Memory B cell (primary cell): ENCODE results near the gene FOXK1.
A peak's percentile ranks its signal among the peaks of the same experiment; 100 is the strongest.
"Not testable (repeated sequence)": the region's sequence is repeated elsewhere in the genome, so short reads cannot be mapped to it uniquely, and the experiment has no call there.

ENCODE experiments used
- ATAC-seq: fragments of 150-1000 bp; cut with Tn5 transposase; 2 replicates; pipeline ENCODE4 v1.10.0; 2021; ENCODE audit warnings: low read depth, mild to moderate bottlenecking, moderate library complexity
- DNase-seq, 2 donors: peaks; one replicate each; pipeline ENCODE4 v3.0.0; 2022; ENCODE audit warnings: low spot score in 2 of 2
- H3K27ac Mint-ChIP-seq: one replicate; pipeline ENCODE4 v1.8.0; 2022; ENCODE audit warnings: mild to moderate bottlenecking, moderate library complexity, mixed read lengths
- H3K27me3 Mint-ChIP-seq: one replicate; pipeline ENCODE4 v1.8.0; 2022; ENCODE audit warnings: mixed read lengths
- H3K36me3 Mint-ChIP-seq: one replicate; pipeline ENCODE4 v1.8.0; 2022; ENCODE audit warnings: mild to moderate bottlenecking, mixed read lengths
- H3K4me1 Mint-ChIP-seq: one replicate; pipeline ENCODE4 v1.8.0; 2022; ENCODE audit warnings: mixed read lengths
- H3K4me3 Mint-ChIP-seq: one replicate; pipeline ENCODE4 v1.8.0; 2022; ENCODE audit warnings: mild to moderate bottlenecking, moderate library complexity, mixed read lengths
- H3K9me3 Mint-ChIP-seq: one replicate; pipeline ENCODE4 v1.8.0; 2022; ENCODE audit warnings: mixed read lengths

The FOXK1 gene

DNA sequence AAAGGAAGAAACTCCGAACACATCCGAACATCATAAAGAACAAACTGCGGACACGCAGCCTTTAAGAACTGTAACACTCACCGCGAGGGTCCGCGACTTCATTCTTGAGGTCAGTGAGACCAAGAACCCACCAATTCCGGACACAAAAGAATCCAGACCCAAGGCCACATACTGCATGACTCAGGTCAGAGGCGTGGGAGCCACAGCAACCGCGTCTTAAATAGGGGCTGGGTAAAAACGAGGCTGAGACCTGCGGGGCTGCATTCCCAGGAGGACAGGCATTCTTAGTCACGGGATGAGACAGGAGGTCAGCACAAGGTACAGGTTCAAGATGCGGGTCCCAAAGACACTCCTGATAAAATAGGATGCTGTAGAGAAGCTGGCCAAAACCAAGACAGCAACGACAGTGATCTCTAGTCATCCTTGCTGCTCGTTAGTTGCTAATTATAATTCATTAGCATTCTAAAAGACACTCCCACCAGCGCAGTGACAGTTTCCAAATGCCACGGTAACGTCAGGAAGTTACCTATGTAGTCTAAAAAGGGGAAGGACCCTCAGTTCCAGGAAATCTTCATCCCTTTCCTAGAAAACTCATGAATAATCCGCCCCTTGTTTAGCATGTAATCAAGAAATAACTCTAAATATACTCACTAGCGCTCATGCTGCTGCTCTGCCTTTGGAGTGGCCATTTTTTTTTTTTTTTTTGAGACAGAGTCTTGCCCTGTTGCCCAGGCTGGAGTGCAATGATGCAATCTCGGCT lies 112.7 kb downstream of the FOXK1 start:
- ATAC-seq (no peak), DNase-seq (no peak)
- Mint-ChIP-seq H3K27me3 (no peaks in the 10 kb centered on the region), H3K27ac (no peak overlapping the region), H3K4me3 (no peak overlapping the region), H3K4me1 (no peaks in the 10 kb centered on the region), H3K9me3 (no peaks in the 10 kb centered on the region), H3K36me3 (peaks cover 7% of the 10 kb centered on the region)

DNA sequence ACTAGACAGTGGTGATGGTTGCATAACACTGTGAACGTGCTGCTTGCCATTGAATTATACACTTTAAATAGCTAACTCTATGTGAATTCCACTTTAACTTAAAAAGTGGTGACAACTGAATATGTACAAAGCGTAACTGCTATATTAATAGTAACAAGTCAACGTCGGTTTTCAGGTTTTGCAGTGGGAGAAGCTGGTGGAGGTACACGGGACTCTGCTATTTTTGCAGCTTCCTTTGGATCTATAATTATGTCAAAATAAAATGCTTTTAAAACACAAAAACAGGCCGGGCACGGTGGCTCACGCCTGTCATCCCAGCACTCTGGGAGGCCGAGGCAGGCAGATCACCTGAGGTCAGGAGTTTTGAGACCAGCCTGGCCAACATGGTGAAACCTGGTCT lies 114.4 kb downstream of the FOXK1 start:
- H3K4me3 Mint-ChIP-seq = no peak overlapping the region
- no peaks in the 10 kb centered on the region for H3K4me1 Mint-ChIP-seq
- H3K9me3 Mint-ChIP-seq = no peaks in the 10 kb centered on the region
- H3K36me3 Mint-ChIP-seq = peaks cover 2% of the 10 kb centered on the region
- ATAC-seq (no peak), DNase-seq (no peak)
- H3K27me3 Mint-ChIP-seq = no peaks in the 10 kb centered on the region
- H3K27ac Mint-ChIP-seq = no peak overlapping the region

DNA sequence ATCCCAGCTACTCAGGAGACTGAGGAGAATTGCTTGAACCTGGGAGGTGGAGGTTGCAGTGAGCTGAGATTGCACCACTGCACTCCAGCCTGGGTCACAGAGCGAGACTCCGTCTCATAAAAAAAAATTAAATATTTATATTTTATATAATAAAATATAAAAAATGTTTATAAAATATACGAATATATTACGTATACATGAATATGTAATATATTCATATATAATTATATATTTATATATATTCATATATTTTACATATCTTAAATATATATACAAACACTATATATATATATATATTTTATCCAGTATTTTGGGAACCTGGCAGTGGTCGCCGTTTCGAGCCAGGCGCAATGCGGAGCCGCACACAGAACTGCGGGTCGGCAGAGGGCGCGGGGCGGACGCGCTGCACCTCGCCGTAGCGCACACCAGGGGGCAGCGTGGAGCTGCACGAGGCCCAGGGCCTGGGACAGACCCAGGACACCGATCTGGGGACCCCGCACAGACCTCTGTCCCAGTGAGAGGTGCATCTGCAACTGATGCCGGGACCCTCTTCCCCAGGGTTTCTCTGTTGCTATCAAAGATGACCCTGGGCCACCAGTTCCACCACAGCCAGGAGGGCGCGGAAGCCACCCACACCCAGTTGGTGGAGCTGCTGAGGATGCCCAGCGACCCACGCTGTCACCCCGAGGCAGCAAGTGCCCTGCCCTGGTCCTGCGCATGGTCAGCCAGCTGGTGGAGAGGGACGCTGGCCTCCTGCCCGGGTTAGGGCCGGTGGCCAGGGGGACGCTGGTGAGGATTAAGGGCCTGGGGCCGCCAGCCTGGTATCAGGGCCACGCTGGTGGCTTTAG lies 116.0 kb downstream of the FOXK1 start:
- no peak overlapping the region for H3K4me3 Mint-ChIP-seq
- peak; percentile 67 to 85 for DNase-seq
- no peaks in the 10 kb centered on the region for H3K36me3 Mint-ChIP-seq
- no peaks in the 10 kb centered on the region for H3K27me3 Mint-ChIP-seq
- H3K4me1 Mint-ChIP-seq = no peaks in the 10 kb centered on the region
- ATAC-seq = peak; percentile 87
- no peaks in the 10 kb centered on the region for H3K9me3 Mint-ChIP-seq
- no peak overlapping the region for H3K27ac Mint-ChIP-seq

DNA sequence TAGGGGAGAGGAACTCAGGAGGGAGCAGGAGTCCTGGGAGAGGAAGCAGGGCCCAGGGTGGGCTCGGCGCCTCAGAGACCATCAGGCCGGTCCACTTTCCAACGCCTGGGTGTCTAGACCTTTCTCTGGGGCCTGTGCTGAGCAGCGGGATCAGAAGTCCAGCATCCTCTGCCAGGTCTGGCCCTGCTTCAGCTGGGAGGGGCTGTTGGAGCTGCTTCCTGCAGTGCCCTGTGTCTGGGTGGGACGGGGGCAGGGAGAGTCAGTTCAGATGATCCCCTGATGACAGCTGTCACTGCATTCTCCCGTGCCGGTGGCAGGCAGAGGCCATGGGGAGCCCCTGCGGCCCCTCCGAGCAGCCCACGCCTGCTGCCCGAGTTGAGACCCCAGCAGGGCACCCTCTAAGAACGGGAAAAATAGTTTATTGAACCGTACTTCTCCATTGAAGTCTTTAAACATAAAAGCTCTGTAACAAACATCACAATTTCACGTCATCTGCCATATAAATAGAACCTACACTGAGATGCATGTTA lies 116.7 kb downstream of the FOXK1 start:
- no peaks in the 10 kb centered on the region for H3K27me3 Mint-ChIP-seq
- no peaks in the 10 kb centered on the region for H3K9me3 Mint-ChIP-seq
- no peak overlapping the region for H3K27ac Mint-ChIP-seq
- no peak for ATAC-seq
- no peaks in the 10 kb centered on the region for H3K36me3 Mint-ChIP-seq
- DNase-seq = no peak
- no peaks in the 10 kb centered on the region for H3K4me1 Mint-ChIP-seq
- H3K4me3 Mint-ChIP-seq = no peak overlapping the region

DNA sequence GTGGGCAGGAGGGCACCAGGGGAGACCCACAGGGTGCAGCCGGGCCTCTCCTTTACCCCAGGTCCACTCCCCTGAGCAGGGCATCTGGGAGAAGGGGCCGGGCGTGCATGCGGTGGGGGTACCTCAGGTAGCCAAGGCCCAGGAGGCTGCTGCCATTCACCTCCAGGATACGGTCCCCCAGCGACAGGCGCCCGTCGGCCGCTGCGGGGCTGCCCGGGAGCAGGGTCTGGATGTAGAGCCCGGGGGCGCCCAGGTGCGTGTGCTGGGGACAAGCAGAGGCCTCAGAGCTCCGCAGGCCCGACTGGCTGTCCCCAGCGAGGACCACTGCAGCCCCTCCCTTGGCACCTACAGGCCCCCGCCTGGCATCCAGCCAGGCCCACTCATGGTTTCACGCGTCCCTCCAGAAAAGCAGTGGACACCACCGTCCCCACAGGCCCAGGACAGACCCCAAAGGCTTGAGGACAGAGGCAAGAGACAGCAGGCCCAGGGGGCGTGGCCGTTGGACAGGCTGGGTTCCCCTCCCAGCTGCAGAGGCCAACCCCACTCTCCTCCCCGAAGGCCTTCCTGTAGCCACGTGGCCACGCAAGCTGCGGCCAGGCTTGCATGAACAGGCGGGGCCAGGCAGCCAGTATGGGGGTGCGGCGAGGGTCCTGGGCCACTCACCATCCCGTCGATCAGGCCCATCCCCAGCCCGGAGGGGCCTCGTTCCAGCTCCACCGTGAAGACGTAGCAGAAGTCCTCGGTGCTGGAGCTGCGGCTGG lies 117.6 kb downstream of the FOXK1 start:
- no peaks in the 10 kb centered on the region for H3K9me3 Mint-ChIP-seq
- ATAC-seq (no peak), DNase-seq (no peak)
- no peaks in the 10 kb centered on the region for H3K4me1 Mint-ChIP-seq
- no peaks in the 10 kb centered on the region for H3K27me3 Mint-ChIP-seq
- no peak overlapping the region for H3K27ac Mint-ChIP-seq
- H3K4me3 Mint-ChIP-seq = no peak overlapping the region
- no peaks in the 10 kb centered on the region for H3K36me3 Mint-ChIP-seq

DNA sequence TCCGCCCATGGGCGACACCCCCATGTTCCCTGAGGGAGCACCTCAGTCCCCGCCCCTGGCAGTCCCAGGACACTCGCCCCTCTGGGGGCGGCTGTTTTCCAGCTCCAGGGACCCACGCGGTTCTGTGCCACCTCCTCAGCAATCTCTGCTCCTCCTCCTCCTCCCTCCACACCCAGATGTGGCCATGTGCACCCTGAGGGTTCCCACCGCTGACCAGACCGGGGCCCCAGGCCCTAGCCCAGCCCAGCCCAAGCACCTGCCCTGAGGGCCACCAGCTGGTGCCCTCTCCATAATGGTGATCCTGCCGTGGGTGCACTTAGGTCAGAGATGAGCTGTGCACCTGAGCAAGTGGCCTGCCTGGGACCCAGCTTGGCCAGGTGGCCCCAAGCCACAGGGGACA lies 118.4 kb downstream of the FOXK1 start:
- Mint-ChIP-seq H3K4me1 (no peaks in the 10 kb centered on the region), H3K9me3 (no peaks in the 10 kb centered on the region), H3K27ac (no peak overlapping the region), H3K4me3 (no peak overlapping the region), H3K36me3 (no peaks in the 10 kb centered on the region), H3K27me3 (no peaks in the 10 kb centered on the region)
- ATAC-seq = no peak
- DNase-seq = no peak

DNA sequence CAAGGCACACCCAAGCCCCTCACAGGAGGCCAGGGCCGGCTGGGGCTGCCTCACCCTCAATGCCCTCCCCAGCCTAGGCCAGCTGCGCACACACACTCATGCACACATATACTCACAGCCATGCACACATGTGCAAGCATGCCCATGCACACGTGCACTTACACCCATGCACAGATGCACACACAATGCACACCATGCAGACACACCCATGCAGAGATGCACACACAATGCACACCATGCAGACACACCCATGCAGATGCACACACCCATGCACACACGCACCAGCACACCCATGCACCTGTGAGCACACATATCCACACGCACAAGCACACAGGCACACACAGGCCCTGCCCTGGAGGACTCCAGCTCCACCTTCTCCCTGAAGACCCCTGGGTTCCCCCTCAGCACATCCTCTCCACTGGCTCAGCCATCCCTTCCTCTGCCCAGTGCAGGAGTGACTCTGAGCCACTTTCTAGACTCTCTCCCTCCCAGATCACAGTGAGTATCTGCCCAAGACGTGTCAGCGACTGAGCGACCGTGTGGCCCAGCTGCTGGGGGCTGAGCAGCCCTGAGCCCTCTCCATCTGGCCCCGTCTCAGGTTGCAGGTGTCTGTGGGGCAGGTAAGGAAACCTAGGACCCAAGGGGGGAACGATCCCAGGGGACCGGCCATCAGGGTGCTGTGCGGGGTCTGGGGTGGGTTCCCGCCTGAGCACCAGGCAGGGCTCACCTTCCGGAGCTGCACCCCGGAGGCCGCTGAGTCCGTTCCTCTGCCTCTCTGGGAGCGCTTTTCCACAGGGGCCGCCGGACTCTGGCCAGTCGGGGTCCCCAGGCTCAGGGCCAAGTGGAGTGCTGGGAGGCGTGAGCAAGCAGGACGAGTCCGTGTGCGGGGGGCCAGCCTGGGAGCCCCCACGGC lies 119.1 kb downstream of the FOXK1 start:
- ATAC-seq (no peak), DNase-seq (no peak)
- no peaks in the 10 kb centered on the region for H3K9me3 Mint-ChIP-seq
- no peak overlapping the region for H3K4me3 Mint-ChIP-seq
- H3K27ac Mint-ChIP-seq = no peak overlapping the region
- H3K27me3 Mint-ChIP-seq = no peaks in the 10 kb centered on the region
- no peaks in the 10 kb centered on the region for H3K4me1 Mint-ChIP-seq
- H3K36me3 Mint-ChIP-seq = no peaks in the 10 kb centered on the region

DNA sequence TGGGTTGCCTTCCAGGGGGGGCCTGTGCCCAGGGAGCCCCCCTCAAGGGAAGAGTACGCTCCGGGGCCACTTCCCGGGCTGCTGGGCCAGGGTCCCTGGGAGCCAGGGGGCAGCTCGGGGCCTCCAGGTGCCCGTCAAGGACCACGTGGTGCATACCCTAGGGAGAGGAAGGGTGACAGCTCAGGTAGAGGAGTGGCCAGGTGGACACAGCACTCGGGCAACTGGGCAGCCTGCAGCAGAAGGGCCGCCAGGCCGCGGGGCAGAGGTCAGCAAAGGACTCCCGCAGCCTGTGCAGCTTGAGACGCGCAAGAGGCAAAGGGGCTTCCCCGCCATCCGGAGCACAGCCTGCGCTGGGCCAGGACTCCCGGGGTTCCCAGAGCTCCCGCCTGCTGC lies 119.7 kb downstream of the FOXK1 start:
- Mint-ChIP-seq H3K27ac (no peak overlapping the region), H3K4me3 (no peak overlapping the region), H3K36me3 (no peaks in the 10 kb centered on the region), H3K4me1 (no peaks in the 10 kb centered on the region), H3K9me3 (no peaks in the 10 kb centered on the region), H3K27me3 (no peaks in the 10 kb centered on the region)
- DNase-seq (no peak), ATAC-seq (no peak)

DNA sequence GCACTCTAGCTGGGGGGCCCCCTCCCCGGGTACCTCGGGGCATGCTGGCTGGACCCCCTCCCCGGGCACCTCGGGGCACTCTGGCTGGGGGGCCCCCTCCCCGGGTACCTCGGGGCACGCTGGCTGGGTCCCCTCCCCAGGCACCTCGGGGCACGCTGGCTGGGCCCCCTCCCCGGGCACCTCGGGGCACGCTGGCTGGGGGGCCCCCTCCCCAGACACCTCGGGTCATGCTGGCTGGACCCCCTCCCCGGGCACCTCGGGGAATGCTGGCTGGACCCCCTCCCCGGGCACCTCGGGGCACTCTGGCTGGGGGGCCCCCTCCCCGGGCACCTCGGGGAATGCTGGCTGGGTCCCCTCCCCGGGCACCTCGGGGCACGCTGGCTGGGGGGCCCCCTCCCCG lies 120.5 kb downstream of the FOXK1 start:
- not testable (repeated sequence) for H3K27me3 Mint-ChIP-seq, H3K4me1 Mint-ChIP-seq, H3K36me3 Mint-ChIP-seq, H3K9me3 Mint-ChIP-seq, DNase-seq, H3K27ac Mint-ChIP-seq, ATAC-seq, H3K4me3 Mint-ChIP-seq

DNA sequence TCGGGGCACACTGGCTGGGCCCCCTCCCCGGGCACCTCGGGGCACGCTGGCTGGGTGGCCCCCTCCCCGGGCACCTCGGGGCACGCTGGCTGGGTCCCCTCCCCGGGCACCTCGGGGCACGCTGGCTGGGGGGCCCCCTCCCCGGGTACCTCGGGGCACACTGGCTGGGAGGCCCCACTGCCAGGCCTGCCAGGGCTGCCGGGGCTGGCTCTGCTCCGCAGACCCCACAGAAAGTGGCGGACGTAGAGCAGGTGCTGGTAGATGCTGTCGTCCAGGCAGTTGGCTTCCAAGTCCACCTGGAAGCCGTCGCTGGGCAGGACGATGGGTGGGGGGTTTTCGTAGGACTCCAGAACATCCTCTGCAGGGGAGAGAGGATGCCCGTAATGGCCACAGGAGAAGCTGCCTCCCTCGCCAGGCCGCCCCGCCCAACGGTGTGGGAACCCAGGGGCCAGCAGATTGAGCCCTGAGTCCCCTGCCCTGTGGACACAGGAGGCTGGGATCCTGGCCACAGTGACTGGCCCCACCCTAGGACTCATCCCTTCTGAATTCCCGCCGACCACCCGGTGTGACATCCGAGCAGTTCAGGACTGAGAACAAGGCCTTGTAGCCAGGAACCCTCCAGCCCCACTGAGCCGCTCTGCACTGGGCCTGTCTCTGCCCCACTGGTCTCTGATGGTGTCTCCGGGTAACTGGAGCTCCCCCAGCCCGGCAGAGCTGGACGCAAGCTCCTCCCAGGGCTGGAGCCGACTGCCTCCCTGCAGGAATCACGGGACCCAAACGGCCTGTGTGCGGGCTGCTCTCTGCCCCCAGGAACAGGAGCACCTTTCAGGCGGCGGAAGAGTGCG lies 121.5 kb downstream of the FOXK1 start:
- Mint-ChIP-seq H3K4me3 (no peak overlapping the region), H3K27ac (no peak overlapping the region), H3K4me1 (peaks cover 5% of the 10 kb centered on the region), H3K36me3 (no peaks in the 10 kb centered on the region), H3K27me3 (peaks cover 9% of the 10 kb centered on the region), H3K9me3 (no peaks in the 10 kb centered on the region)
- ATAC-seq (no peak), DNase-seq (no peak)

DNA sequence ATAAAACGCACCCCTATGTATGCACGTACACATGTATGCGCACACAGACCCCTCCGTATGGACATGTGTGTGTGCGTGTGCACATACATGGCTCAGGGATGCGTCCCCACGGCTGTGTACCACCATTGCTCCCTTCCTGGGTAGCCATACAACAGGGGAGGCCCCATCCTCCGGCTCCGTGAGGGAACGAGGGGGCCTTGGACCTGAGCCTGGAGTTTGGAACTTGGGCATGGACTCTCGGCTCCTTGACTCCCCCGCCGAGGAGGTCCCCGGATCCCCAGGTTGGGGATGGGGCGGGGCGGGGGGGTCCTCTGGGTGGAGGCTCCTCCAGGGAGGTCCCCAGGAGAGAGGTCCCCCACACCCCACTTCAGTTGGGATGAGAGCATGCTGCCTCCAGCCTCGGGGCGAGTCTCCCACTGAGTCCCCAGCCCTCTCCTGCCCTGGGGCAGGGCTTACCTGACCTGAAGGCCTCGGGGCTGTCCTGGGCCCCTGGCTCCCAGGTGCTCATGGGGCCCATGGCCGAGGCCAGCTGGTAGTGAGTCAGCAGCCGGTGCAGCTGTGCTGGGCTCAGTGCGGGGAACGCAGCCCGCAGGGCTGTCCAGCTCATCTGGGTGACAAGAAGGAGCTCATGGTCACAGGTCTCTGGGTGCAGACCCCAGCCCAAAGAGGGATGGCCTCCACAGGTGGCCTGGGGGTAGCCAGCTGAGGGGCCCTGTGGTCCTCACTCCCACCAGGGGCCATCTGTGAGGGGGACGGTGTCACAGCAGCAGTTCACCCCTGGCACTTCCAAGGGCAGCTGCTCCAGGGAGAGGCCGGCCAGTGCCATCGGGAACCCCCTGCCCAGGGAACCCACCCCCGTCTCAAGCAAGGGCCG lies 123.3 kb downstream of the FOXK1 start:
- Mint-ChIP-seq H3K27me3 (peaks cover 15% of the 10 kb centered on the region), H3K27ac (no peak overlapping the region), H3K4me1 (peaks cover 8% of the 10 kb centered on the region), H3K36me3 (no peaks in the 10 kb centered on the region), H3K4me3 (no peak overlapping the region), H3K9me3 (no peaks in the 10 kb centered on the region)
- ATAC-seq = no peak
- no peak for DNase-seq

DNA sequence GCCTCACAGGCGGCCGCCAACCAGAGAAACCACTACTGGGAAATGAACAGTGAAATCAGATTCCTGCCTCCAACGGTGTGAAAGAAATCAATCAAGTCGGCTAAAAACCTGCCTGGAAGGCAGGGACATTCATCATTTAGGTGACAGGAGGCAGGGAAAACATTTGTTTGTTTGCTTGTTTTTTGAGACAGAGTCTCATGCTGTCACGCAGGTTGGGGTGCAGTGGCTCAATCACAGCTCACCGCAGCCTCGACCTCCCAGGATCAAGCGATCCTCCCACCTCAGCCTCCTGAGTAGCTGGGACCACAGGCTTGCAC lies 123.8 kb downstream of the FOXK1 start:
- Mint-ChIP-seq H3K27me3 (peaks cover 17% of the 10 kb centered on the region), H3K36me3 (no peaks in the 10 kb centered on the region), H3K4me1 (peaks cover 8% of the 10 kb centered on the region), H3K4me3 (no peak overlapping the region), H3K27ac (no peak overlapping the region), H3K9me3 (no peaks in the 10 kb centered on the region)
- ATAC-seq (no peak), DNase-seq (no peak)
